ENCODE results near the gene SMOC2.

The SMOC2 gene

DNA sequence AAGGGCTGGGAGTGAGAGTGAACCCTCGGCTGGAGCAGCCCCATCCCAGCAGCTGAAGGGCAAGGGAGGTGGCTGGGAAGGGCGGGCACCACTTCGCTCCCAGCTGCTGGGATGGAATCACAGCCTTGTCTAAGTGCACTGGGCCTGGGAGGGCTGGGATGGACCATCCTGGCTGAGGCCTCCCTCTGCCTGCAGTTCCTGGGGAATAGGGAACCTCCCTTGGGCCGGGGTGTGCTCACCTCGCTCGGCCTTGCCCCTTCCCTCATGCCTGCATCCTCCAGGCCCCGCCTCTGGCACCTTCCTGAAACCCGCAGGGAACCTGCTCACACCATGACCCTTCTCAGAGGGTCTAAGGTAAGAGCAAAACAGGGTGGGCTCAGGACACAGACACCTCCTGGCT lies 53.7 kb downstream of the SMOC2 start:
- Histone ChIP-seq H3K4me3 (no peak overlapping the region), H3K9me3 (ENCODE audit: low read depth, low read length) (no peaks in the 10 kb centered on the region), H3K27ac (no peak overlapping the region), H3K9ac (ENCODE audit: insufficient read length) (no peak overlapping the region), H3K36me3 (ENCODE audit: insufficient read depth, low read length) (no peaks in the 10 kb centered on the region)
- no peak for TF ChIP-seq EZH2 (IDR thresholded peaks at IDR 0.05)
- no peak for TF ChIP-seq FOXP2 (optimal IDR thresholded peaks at IDR 0.05; ENCODE audit: control extremely low read depth, extremely low read length, insufficient read depth)
- no peak for TF ChIP-seq POLR2AphosphoS5 (IDR thresholded peaks at IDR 0.05; ENCODE audit: borderline replicate concordance, low read depth, low read length)
- DNase-seq (ENCODE audit: low read depth, low spot score) = no peak

DNA sequence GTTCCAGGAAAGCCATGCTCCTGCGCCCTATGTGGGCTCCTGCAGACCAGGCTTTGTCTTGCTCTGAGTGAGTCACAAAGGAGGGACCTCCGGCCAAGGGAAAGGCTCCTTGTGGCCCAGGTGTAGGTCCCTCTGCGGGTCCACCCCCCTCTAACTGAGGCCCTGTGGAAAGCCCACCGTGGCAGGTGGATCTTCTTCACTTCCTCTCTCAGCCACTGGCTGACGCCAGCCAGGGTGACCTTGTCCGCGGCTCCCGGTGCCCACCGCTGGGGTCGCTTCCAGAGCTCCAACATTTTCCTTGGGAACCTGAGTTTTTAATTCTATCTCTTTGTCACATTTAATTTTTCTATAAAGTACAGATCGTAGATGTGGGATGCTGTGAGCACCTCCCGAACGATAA lies 54.1 kb downstream of the SMOC2 start:
- Histone ChIP-seq H3K36me3 (ENCODE audit: insufficient read depth, low read length) (no peaks in the 10 kb centered on the region), H3K4me3 (no peak overlapping the region), H3K9ac (ENCODE audit: insufficient read length) (no peak overlapping the region), H3K9me3 (ENCODE audit: low read depth, low read length) (no peaks in the 10 kb centered on the region), H3K27ac (no peak overlapping the region)
- TF ChIP-seq POLR2AphosphoS5 (IDR thresholded peaks at IDR 0.05; ENCODE audit: borderline replicate concordance, low read depth, low read length) = no peak
- TF ChIP-seq FOXP2 (optimal IDR thresholded peaks at IDR 0.05; ENCODE audit: control extremely low read depth, extremely low read length, insufficient read depth) = no peak
- no peak for TF ChIP-seq EZH2 (IDR thresholded peaks at IDR 0.05)
- DNase-seq (ENCODE audit: low read depth, low spot score) = no peak

DNA sequence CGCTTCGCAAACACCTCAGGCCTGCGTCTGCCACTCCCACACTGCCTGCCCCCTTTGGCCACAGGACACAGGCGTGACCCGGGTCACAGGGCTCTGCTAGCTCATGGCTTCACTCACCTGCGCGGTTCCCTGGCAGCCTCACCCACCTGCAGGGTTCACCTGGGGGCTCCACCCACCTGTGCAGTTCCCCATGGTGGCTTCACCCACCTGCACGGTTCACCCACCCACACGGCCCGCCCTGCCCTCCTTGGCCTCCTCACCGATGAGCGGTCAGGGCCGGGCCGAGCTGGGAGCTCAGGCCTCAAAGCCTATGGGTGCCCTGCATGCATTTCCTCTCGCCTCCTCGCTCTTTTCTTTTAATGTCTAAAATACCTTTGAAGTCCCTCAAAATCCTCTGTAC lies 54.7 kb downstream of the SMOC2 start:
- H3K36me3 ChIP-seq (ENCODE audit: insufficient read depth, low read length) = no peaks in the 10 kb centered on the region
- no peak overlapping the region for H3K9ac ChIP-seq (ENCODE audit: insufficient read length)
- no peak overlapping the region for H3K27ac ChIP-seq
- no peak for TF ChIP-seq FOXP2 (optimal IDR thresholded peaks at IDR 0.05; ENCODE audit: control extremely low read depth, extremely low read length, insufficient read depth)
- H3K9me3 ChIP-seq (ENCODE audit: low read depth, low read length) = no peaks in the 10 kb centered on the region
- no peak for DNase-seq (ENCODE audit: low read depth, low spot score)
- H3K4me3 ChIP-seq = no peak overlapping the region

DNA sequence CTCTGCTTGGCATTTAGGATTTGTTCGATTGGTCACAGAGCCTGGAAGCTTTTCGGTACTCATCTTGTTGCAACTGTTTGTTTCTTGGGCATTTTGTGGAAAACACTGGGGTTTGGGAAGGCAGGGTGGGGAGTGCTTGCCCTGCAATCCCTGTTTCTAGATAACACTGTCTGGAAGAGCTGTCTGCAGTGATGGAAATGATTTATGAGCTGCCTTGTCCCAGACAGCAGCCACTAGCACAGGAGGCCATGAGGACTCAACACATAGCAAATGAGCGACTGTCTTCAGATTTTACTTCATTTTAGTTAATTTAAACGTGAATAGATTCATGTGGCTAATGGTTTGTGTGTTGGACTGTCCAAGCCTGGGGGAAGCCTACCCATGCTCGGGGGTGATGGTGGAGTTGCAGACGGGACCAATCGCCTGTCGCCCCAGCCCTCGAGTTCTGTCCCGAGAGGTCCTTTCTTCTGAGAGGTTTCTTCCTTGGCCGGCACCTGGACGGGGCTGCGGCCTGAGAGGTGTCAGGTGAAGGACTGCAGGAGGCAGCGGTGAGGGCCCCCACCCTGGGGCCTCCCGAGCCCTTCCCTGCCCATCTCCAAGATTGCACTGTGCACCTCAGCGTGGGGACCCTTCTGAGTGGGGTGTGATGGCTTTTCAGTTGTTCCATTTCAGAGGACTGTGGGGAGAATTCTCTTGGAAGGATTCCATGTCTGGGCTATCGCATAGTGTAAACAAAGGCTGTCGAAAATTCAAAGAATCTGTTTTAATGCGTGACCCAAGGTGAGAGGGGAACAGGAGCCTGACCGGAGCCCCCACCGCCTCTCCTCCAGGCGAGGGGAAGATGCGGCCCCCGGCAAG lies 55.4 kb downstream of the SMOC2 start:
- H3K4me3 ChIP-seq = no peak overlapping the region
- H3K9ac ChIP-seq (ENCODE audit: insufficient read length) = no peak overlapping the region
- TF ChIP-seq POLR2AphosphoS5 (IDR thresholded peaks at IDR 0.05; ENCODE audit: borderline replicate concordance, low read depth, low read length) = no peak
- no peak for TF ChIP-seq EZH2 (IDR thresholded peaks at IDR 0.05)
- no peak for TF ChIP-seq FOXP2 (optimal IDR thresholded peaks at IDR 0.05; ENCODE audit: control extremely low read depth, extremely low read length, insufficient read depth)
- no peaks in the 10 kb centered on the region for H3K36me3 ChIP-seq (ENCODE audit: insufficient read depth, low read length)
- no peak overlapping the region for H3K27ac ChIP-seq
- no peaks in the 10 kb centered on the region for H3K9me3 ChIP-seq (ENCODE audit: low read depth, low read length)
- DNase-seq (ENCODE audit: low read depth, low spot score) = no peak

DNA sequence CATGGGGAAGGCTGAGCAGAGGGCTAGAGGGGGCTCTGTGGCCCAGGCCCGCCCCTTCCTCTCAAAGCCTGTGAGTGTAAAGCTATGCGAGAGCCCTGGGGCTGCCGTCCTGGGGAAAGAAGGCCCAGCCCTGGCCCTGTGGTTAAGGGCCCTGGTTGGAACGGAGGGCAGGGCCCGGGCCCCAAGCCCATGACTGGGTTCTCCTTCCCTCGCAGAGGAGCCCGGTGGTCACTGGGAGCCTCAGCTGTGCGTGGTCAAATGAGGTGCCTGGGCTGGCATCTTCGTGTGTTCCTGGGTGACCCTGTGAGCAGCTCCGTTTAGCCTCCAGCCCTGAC lies 56.0 kb downstream of the SMOC2 start:
- Histone ChIP-seq H3K27ac (no peak overlapping the region), H3K36me3 (ENCODE audit: insufficient read depth, low read length) (no peaks in the 10 kb centered on the region), H3K9me3 (ENCODE audit: low read depth, low read length) (no peaks in the 10 kb centered on the region), H3K4me3 (no peak overlapping the region), H3K9ac (ENCODE audit: insufficient read length) (no peak overlapping the region)
- TF ChIP-seq FOXP2 (optimal IDR thresholded peaks at IDR 0.05; ENCODE audit: control extremely low read depth, extremely low read length, insufficient read depth) (no peak), EZH2 (IDR thresholded peaks at IDR 0.05) (no peak), POLR2AphosphoS5 (IDR thresholded peaks at IDR 0.05; ENCODE audit: borderline replicate concordance, low read depth, low read length) (no peak)
- DNase-seq (ENCODE audit: low read depth, low spot score) = no peak

DNA sequence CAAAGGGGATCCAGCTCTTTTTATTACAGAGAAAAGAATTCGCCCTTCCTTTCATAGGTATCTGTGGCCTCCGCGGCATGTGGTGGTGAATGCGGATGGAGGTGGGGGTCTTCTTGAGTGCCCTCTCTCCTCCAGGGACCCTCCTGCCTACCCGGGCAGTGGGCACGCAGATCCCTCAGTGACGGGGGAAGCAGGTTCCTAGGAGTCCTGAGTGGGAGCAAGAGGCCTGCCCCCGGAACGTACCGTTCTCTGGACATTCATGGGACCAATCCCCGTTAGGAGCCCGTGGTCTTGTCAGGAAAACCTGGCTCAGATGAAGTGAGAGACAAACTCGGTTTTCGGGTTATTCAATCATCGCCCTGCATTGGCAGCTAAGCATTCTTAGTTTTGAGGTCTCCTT lies 56.4 kb downstream of the SMOC2 start:
- H3K9ac ChIP-seq (ENCODE audit: insufficient read length) = no peak overlapping the region
- no peaks in the 10 kb centered on the region for H3K36me3 ChIP-seq (ENCODE audit: insufficient read depth, low read length)
- DNase-seq (ENCODE audit: low read depth, low spot score) = no peak
- H3K9me3 ChIP-seq (ENCODE audit: low read depth, low read length) = no peaks in the 10 kb centered on the region
- no peak overlapping the region for H3K27ac ChIP-seq
- H3K4me3 ChIP-seq = no peak overlapping the region
- TF ChIP-seq FOXP2 (optimal IDR thresholded peaks at IDR 0.05; ENCODE audit: control extremely low read depth, extremely low read length, insufficient read depth) (no peak), EZH2 (IDR thresholded peaks at IDR 0.05) (no peak), POLR2AphosphoS5 (IDR thresholded peaks at IDR 0.05; ENCODE audit: borderline replicate concordance, low read depth, low read length) (no peak)

DNA sequence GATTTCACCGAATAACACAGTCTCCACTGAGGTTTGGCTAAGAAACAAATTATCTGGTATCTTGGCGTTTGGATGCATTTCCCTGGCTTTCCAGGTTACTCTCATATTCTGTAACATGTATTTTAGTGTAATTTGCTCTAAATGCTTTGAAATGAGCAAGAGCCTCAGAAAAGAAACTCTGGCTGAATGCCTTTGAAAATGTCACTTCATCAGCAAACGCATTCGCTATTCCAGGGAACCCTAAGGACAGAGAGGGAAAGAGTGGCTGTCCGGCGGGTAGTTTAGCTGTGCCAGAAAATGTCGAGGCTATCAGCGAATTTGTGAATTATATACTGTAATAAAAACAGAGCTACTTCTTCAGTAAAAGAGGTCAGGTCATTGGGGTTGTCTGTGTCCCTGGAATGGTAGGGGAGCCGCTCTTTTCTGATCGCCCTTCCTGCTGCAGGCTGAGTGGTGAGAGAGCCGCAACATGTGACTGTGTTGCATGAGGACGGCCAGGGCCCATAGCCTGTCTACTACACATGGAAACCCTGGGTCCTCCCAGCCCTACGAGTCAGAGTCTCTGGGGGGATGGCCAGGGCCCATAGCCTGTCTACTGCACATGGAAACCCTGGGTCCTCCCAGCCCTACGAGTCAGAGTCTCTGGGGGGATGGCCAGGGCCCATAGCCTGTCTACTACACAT lies 57.3 kb downstream of the SMOC2 start:
- no peak for DNase-seq (ENCODE audit: low read depth, low spot score)
- Histone ChIP-seq H3K36me3 (ENCODE audit: insufficient read depth, low read length) (no peaks in the 10 kb centered on the region), H3K9ac (ENCODE audit: insufficient read length) (no peak overlapping the region), H3K27ac (no peak overlapping the region), H3K9me3 (ENCODE audit: low read depth, low read length) (no peaks in the 10 kb centered on the region), H3K4me3 (no peak overlapping the region)
- TF ChIP-seq EZH2 (IDR thresholded peaks at IDR 0.05) (no peak), FOXP2 (optimal IDR thresholded peaks at IDR 0.05; ENCODE audit: control extremely low read depth, extremely low read length, insufficient read depth) (no peak), POLR2AphosphoS5 (IDR thresholded peaks at IDR 0.05; ENCODE audit: borderline replicate concordance, low read depth, low read length) (no peak)

DNA sequence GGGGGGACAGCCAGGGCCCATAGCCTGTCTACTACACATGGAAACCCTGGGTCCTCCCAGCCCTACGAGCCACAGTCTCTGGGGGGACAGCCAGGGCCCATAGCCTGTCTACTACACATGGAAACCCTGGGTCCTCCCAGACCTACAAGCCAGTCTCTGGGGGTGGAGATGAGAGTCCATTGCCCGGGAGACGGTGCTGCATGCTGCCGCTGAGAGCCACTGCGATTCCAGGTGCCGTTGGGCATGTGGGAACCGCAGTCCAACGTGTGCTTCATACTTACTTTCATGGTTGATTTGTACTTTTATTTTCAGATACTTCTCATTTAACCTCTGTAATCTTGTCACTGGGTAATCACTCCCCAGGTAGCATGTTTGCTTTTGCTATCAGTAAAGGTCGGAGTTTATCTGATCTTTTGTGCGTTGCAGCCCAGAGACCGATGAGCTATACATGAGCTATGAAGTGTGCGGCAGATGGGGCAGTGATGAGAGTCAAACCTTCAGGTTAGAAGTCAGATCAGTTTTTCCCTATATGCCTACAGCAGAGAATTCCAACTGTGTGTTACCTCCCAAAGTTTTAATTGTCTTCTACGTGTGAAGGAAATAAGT lies 58.2 kb downstream of the SMOC2 start:
- DNase-seq (ENCODE audit: low read depth, low spot score) = no peak
- no peaks in the 10 kb centered on the region for H3K9me3 ChIP-seq (ENCODE audit: low read depth, low read length)
- TF ChIP-seq POLR2AphosphoS5 (IDR thresholded peaks at IDR 0.05; ENCODE audit: borderline replicate concordance, low read depth, low read length) (no peak), FOXP2 (optimal IDR thresholded peaks at IDR 0.05; ENCODE audit: control extremely low read depth, extremely low read length, insufficient read depth) (no peak), EZH2 (IDR thresholded peaks at IDR 0.05) (no peak)
- H3K36me3 ChIP-seq (ENCODE audit: insufficient read depth, low read length) = no peaks in the 10 kb centered on the region
- no peak overlapping the region for H3K9ac ChIP-seq (ENCODE audit: insufficient read length)
- H3K27ac ChIP-seq = no peak overlapping the region
- H3K4me3 ChIP-seq = no peak overlapping the region
